Fibroblast of lung (primary cell): Measurements from ENCODE around the gene CEBPE.

ENCODE experiments used
- EZH2 ChIP-seq: IDR thresholded peaks from 2 replicates; pipeline ENCODE4 v1.5.1; 2012; ENCODE audit warnings: low read length, control low read depth, mild to moderate bottlenecking; ENCODE audit errors: missing control alignments
- TF ChIP-seq, protein P1 (sequence below), 2 donors: IDR thresholded peaks in 1 of 2; conservative IDR thresholded peaks in 1 of 2; 1 replicate in 1 of 2; 2 replicates in 1 of 2; pipeline ENCODE4 v1.5.1; 2011 to 2012; ENCODE audit warnings: low read length in 2 of 2, control low read depth in 1 of 2, inconsistent platforms in 1 of 2, low read depth in 1 of 2, mild to moderate bottlenecking in 1 of 2

- TF ChIP-seq, protein P1, sequence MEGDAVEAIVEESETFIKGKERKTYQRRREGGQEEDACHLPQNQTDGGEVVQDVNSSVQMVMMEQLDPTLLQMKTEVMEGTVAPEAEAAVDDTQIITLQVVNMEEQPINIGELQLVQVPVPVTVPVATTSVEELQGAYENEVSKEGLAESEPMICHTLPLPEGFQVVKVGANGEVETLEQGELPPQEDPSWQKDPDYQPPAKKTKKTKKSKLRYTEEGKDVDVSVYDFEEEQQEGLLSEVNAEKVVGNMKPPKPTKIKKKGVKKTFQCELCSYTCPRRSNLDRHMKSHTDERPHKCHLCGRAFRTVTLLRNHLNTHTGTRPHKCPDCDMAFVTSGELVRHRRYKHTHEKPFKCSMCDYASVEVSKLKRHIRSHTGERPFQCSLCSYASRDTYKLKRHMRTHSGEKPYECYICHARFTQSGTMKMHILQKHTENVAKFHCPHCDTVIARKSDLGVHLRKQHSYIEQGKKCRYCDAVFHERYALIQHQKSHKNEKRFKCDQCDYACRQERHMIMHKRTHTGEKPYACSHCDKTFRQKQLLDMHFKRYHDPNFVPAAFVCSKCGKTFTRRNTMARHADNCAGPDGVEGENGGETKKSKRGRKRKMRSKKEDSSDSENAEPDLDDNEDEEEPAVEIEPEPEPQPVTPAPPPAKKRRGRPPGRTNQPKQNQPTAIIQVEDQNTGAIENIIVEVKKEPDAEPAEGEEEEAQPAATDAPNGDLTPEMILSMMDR (conservative IDR thresholded peaks at IDR 0.05 in 1 of 2, IDR thresholded peaks at IDR 0.05 in 1 of 2; ENCODE audit: low read depth in 1 of 2, low read length in 2 of 2) = no peak
- no peak for TF ChIP-seq EZH2
Observed at GRCh38 chr14:23164949-23165348, 45.9 kb upstream of the CEBPE start.
